ENCODE results near the gene IFNE. TPM values are rescaled to one million over a fixed set of nuclear protein-coding genes. Genes with fewer than 3 reads are reported as not detected.

IFNE gene
- total RNA-seq, 5 donors from 2014 or later (not counting 1 experiment from before 2014, with no cell fraction given) = 0.16 to 0.25 TPM; not detected in 3

- Mint-ChIP-seq H3K27ac (no peak overlapping the region), H3K36me3 (no peaks in the 10 kb centered on the region), H3K27me3 (no peaks in the 10 kb centered on the region), H3K4me3 (no peak overlapping the region), H3K4me1 (peaks cover 0 to 3% (median 0%) of the 10 kb centered on the region in 3 donors), H3K9me3 (no peaks in the 10 kb centered on the region)
- ChIA-PET POLR2A (no interaction called here), CTCF (interaction anchor here in 1 of 2 donors (0.7 kb wide), 1 partner anchor 60 kb away, joined by 7 read pairs; no protein-coding TSS in a partner anchor)
- H3K4me1 ChIP-seq (ENCODE audit: control insufficient read depth in 1 of 2, extremely low read depth in 1 of 2, insufficient read depth in 2 of 2, low read length in 2 of 2) = no peaks in the 10 kb centered on the region
- DNase-seq = no peak
- no peak overlapping the region for H3K27ac ChIP-seq (ENCODE audit: low read length)
- no peaks in the 10 kb centered on the region for H3K27me3 ChIP-seq (replicated peaks in 1 of 2; ENCODE audit: control insufficient read depth in 2 of 2, extremely low read depth in 1 of 2, insufficient read depth in 2 of 2, low read length in 1 of 2)
- no CpG with 5 or more reads among the region's 1 CpG for WGBS (ENCODE audit: insufficient coverage)
- no peak overlapping the region for H3K4me3 ChIP-seq (ENCODE audit: control insufficient read depth in 1 of 2, extremely low read depth in 1 of 2, low read length in 1 of 2)
- H3K9me3 ChIP-seq = no peaks in the 10 kb centered on the region
- H3K36me3 ChIP-seq (ENCODE audit: control insufficient read depth in 2 of 2, extremely low read depth in 1 of 2, insufficient read depth in 1 of 2, low read length in 1 of 2) = no peaks in the 10 kb centered on the region
- no peak for ATAC-seq (replicated peaks in 1 of 4)
These were observed 31.3 kb upstream of the IFNE start for GRCh38 chr9:21513431-21513830.

GRCh38 chr9:21510806-21511205, 28.7 kb upstream of the IFNE start:
- no peaks in the 10 kb centered on the region for H3K9me3 Mint-ChIP-seq
- ChIA-PET CTCF (interaction anchor here (0.5 to 0.9 kb wide), 3 partner anchors 13 to 76 kb away, joined by 3 to 5 read pairs (median 4); no protein-coding TSS in a partner anchor), POLR2A (no interaction called here)
- H3K27ac Mint-ChIP-seq = no peak overlapping the region
- peaks cover 0 to 12% (median 9%) of the 10 kb centered on the region in 3 donors for H3K4me1 Mint-ChIP-seq
- no peaks in the 10 kb centered on the region for H3K27me3 Mint-ChIP-seq
- no peaks in the 10 kb centered on the region for H3K36me3 Mint-ChIP-seq
- Histone ChIP-seq H3K36me3 (ENCODE audit: control insufficient read depth in 2 of 2, extremely low read depth in 1 of 2, insufficient read depth in 1 of 2, low read length in 1 of 2) (no peaks in the 10 kb centered on the region), H3K27me3 (replicated peaks in 1 of 2; ENCODE audit: control insufficient read depth in 2 of 2, extremely low read depth in 1 of 2, insufficient read depth in 2 of 2, low read length in 1 of 2) (no peaks in the 10 kb centered on the region), H3K9me3 (no peaks in the 10 kb centered on the region), H3K4me1 (ENCODE audit: control insufficient read depth in 1 of 2, extremely low read depth in 1 of 2, insufficient read depth in 2 of 2, low read length in 2 of 2) (peaks cover 0 to 3% of the 10 kb centered on the region in 2 experiments), H3K27ac (ENCODE audit: low read length) (no peak overlapping the region), H3K4me3 (ENCODE audit: control insufficient read depth in 1 of 2, extremely low read depth in 1 of 2, low read length in 1 of 2) (no peak overlapping the region)
- no peak for DNase-seq
- no peak for ATAC-seq (replicated peaks in 1 of 4)
- WGBS (ENCODE audit: insufficient coverage) = no CpG with 5 or more reads among the region's 1 CpG
- no peak overlapping the region for H3K4me3 Mint-ChIP-seq

- ATAC-seq (replicated peaks in 1 of 4) = no peak
- Histone ChIP-seq H3K27me3 (replicated peaks in 1 of 2; ENCODE audit: control insufficient read depth in 2 of 2, extremely low read depth in 1 of 2, insufficient read depth in 2 of 2, low read length in 1 of 2) (no peaks in the 10 kb centered on the region), H3K36me3 (ENCODE audit: control insufficient read depth in 2 of 2, extremely low read depth in 1 of 2, insufficient read depth in 1 of 2, low read length in 1 of 2) (no peaks in the 10 kb centered on the region), H3K4me3 (ENCODE audit: control insufficient read depth in 1 of 2, extremely low read depth in 1 of 2, low read length in 1 of 2) (no peak overlapping the region), H3K9me3 (no peaks in the 10 kb centered on the region), H3K4me1 (ENCODE audit: control insufficient read depth in 1 of 2, extremely low read depth in 1 of 2, insufficient read depth in 2 of 2, low read length in 2 of 2) (peaks cover 0 to 8% of the 10 kb centered on the region in 2 experiments), H3K27ac (ENCODE audit: low read length) (no peak overlapping the region)
- ChIA-PET POLR2A (no interaction called here), CTCF (no interaction called here)
- Mint-ChIP-seq H3K27me3 (no peaks in the 10 kb centered on the region), H3K36me3 (no peaks in the 10 kb centered on the region), H3K27ac (no peak overlapping the region), H3K4me1 (peaks cover 0 to 12% (median 9%) of the 10 kb centered on the region in 3 donors), H3K9me3 (no peaks in the 10 kb centered on the region), H3K4me3 (no peak overlapping the region)
- DNase-seq = no peak
- 83% methylated on average over 1 of the region's 3 CpGs for WGBS (ENCODE audit: insufficient coverage)
These were observed 25.3 kb upstream of the IFNE start for GRCh38 chr9:21507483-21507790.

GRCh38 chr9:21506626-21507482, 24.7 kb upstream of the IFNE start:
- no peak overlapping the region for H3K27ac ChIP-seq (ENCODE audit: low read length)
- H3K4me1 Mint-ChIP-seq = peaks cover 0 to 9% (median 9%) of the 10 kb centered on the region in 3 donors
- no peaks in the 10 kb centered on the region for H3K9me3 Mint-ChIP-seq
- no peak for ATAC-seq (replicated peaks in 1 of 4)
- no peak overlapping the region for H3K4me3 Mint-ChIP-seq
- no peaks in the 10 kb centered on the region for H3K27me3 Mint-ChIP-seq
- DNase-seq = no peak
- H3K9me3 ChIP-seq = no peaks in the 10 kb centered on the region
- no peak overlapping the region for H3K4me3 ChIP-seq (ENCODE audit: control insufficient read depth in 1 of 2, extremely low read depth in 1 of 2, low read length in 1 of 2)
- H3K36me3 Mint-ChIP-seq = no peaks in the 10 kb centered on the region
- no peak overlapping the region for H3K27ac Mint-ChIP-seq
- CTCF ChIA-PET = no interaction called here
- H3K4me1 ChIP-seq (ENCODE audit: control insufficient read depth in 1 of 2, extremely low read depth in 1 of 2, insufficient read depth in 2 of 2, low read length in 2 of 2) = peaks cover 0 to 8% of the 10 kb centered on the region in 2 experiments
- no peaks in the 10 kb centered on the region for H3K27me3 ChIP-seq (replicated peaks in 1 of 2; ENCODE audit: control insufficient read depth in 2 of 2, extremely low read depth in 1 of 2, insufficient read depth in 2 of 2, low read length in 1 of 2)
- WGBS (ENCODE audit: insufficient coverage) = 94% methylated on average over 3 of the region's 4 CpGs
- no peaks in the 10 kb centered on the region for H3K36me3 ChIP-seq (ENCODE audit: control insufficient read depth in 2 of 2, extremely low read depth in 1 of 2, insufficient read depth in 1 of 2, low read length in 1 of 2)
- POLR2A ChIA-PET = interaction anchor here in 1 of 2 donors (0.6 kb wide), 1 partner anchor 72 kb away, joined by 5 read pairs; no protein-coding TSS in a partner anchor

- Mint-ChIP-seq H3K4me3 (no peak overlapping the region), H3K4me1 (peaks cover 0 to 9% (median 9%) of the 10 kb centered on the region in 3 donors), H3K36me3 (no peaks in the 10 kb centered on the region), H3K9me3 (no peaks in the 10 kb centered on the region), H3K27me3 (no peaks in the 10 kb centered on the region), H3K27ac (peak overlapping the region in 1 of 2 donors; percentile 16)
- Histone ChIP-seq H3K9me3 (no peaks in the 10 kb centered on the region), H3K27me3 (replicated peaks in 1 of 2; ENCODE audit: control insufficient read depth in 2 of 2, extremely low read depth in 1 of 2, insufficient read depth in 2 of 2, low read length in 1 of 2) (no peaks in the 10 kb centered on the region), H3K4me3 (ENCODE audit: control insufficient read depth in 1 of 2, extremely low read depth in 1 of 2, low read length in 1 of 2) (no peak overlapping the region), H3K4me1 (ENCODE audit: control insufficient read depth in 1 of 2, extremely low read depth in 1 of 2, insufficient read depth in 2 of 2, low read length in 2 of 2) (peaks cover 0 to 8% of the 10 kb centered on the region in 2 experiments), H3K27ac (ENCODE audit: low read length) (peak overlapping the region; percentile 4), H3K36me3 (ENCODE audit: control insufficient read depth in 2 of 2, extremely low read depth in 1 of 2, insufficient read depth in 1 of 2, low read length in 1 of 2) (no peaks in the 10 kb centered on the region)
- CTCF ChIA-PET = interaction anchor here in 1 of 2 donors (1.0 kb wide), 1 partner anchor 48 kb away, joined by 3 read pairs; no protein-coding TSS in a partner anchor
- 64% methylated on average over 8 of the region's 10 CpGs for WGBS (ENCODE audit: insufficient coverage)
- DNase-seq (peak in 2 of 35 experiments; percentile 1 to 8), ATAC-seq (replicated peaks in 1 of 4) (no peak)
- POLR2A ChIA-PET = no interaction called here
These were observed 23.5 kb upstream of the IFNE start for GRCh38 chr9:21505425-21506179.

- DNase-seq = peak in 1 of 35 experiments; percentile 31
These were observed 22.8 kb upstream of the IFNE start for GRCh38 chr9:21504894-21505293.

More at GRCh38 chr9:21504894-21505293, 22.8 kb upstream of the IFNE start:
- H3K9me3 Mint-ChIP-seq = no peaks in the 10 kb centered on the region
- ChIA-PET CTCF (no interaction called here), POLR2A (no interaction called here)
- ATAC-seq (replicated peaks in 1 of 4) = peak in 1 of 4 experiments; percentile 67
- no peaks in the 10 kb centered on the region for H3K36me3 Mint-ChIP-seq
- H3K27ac Mint-ChIP-seq = no peak overlapping the region
- no peak overlapping the region for H3K4me3 Mint-ChIP-seq
- Histone ChIP-seq H3K36me3 (ENCODE audit: control insufficient read depth in 2 of 2, extremely low read depth in 1 of 2, insufficient read depth in 1 of 2, low read length in 1 of 2) (no peaks in the 10 kb centered on the region), H3K9me3 (no peaks in the 10 kb centered on the region), H3K4me1 (ENCODE audit: control insufficient read depth in 1 of 2, extremely low read depth in 1 of 2, insufficient read depth in 2 of 2, low read length in 2 of 2) (peaks cover 0 to 8% of the 10 kb centered on the region in 2 experiments), H3K27me3 (replicated peaks in 1 of 2; ENCODE audit: control insufficient read depth in 2 of 2, extremely low read depth in 1 of 2, insufficient read depth in 2 of 2, low read length in 1 of 2) (no peaks in the 10 kb centered on the region), H3K4me3 (ENCODE audit: control insufficient read depth in 1 of 2, extremely low read depth in 1 of 2, low read length in 1 of 2) (no peak overlapping the region), H3K27ac (ENCODE audit: low read length) (peak overlapping the region; percentile 37)
- no peaks in the 10 kb centered on the region for H3K27me3 Mint-ChIP-seq
- H3K4me1 Mint-ChIP-seq = peaks cover 0 to 9% (median 9%) of the 10 kb centered on the region in 3 donors
